Neural cell (in vitro differentiated cells): Measurements from ENCODE around the gene AOAH. TPM values are rescaled to one million over a fixed set of nuclear protein-coding genes. Genes with fewer than 3 reads are reported as not detected.

Experiments used
- H2AFZ ChIP-seq: fragments of 200-600, 300-800 bp; sonication (generic), shearing (Covaris generic); 2 replicates; pipeline ENCODE4 v1.6.0; 2014; ENCODE audit warnings: low read depth, mild to moderate bottlenecking, antibody characterized with exemption, low read length, moderate library complexity
- H3F3A ChIP-seq: fragments of 200-600 bp; shearing (Covaris generic); 2 replicates; pipeline ENCODE4 v1.6.1; 2016; ENCODE audit warnings: mild to moderate bottlenecking, moderate library complexity, mixed read lengths, antibody characterized with exemption, low read length; ENCODE audit not compliant: insufficient read depth, poor library complexity, severe bottlenecking
- H3K27ac ChIP-seq: fragments of 200-600, 300-800 bp; sonication (generic), shearing (Covaris generic); 2 replicates; pipeline ENCODE4 v1.5.1; 2014; ENCODE audit warnings: mild to moderate bottlenecking, low read length, moderate library complexity
- H3K27me3 ChIP-seq: fragments of 300-800, 200-600 bp; sonication (generic), shearing (Covaris generic); 2 replicates; pipeline ENCODE4 v1.6.0; 2014; ENCODE audit warnings: mild to moderate bottlenecking, low read depth, low read length, moderate library complexity; ENCODE audit not compliant: insufficient read depth
- H3K36me3 ChIP-seq: fragments of 300-800, 200-600 bp; sonication (generic), shearing (Covaris generic); 2 replicates; pipeline ENCODE4 v1.5.1; 2014; ENCODE audit warnings: mild to moderate bottlenecking, antibody characterized with exemption, low read length, moderate library complexity; ENCODE audit not compliant: insufficient read depth
- H3K4me2 ChIP-seq: fragments of 300-800, 200-600 bp; sonication (generic), shearing (Covaris generic); 2 replicates; pipeline ENCODE4 v1.6.0; 2014; ENCODE audit warnings: mild to moderate bottlenecking, low read length
- H3K4me3 ChIP-seq: fragments of 300-800, 200-600 bp; sonication (generic), shearing (Covaris generic); 2 replicates; pipeline ENCODE4 v1.5.1; 2014; ENCODE audit warnings: mild to moderate bottlenecking, low read length, moderate library complexity
- H3K79me2 ChIP-seq: fragments of 200-600 bp; shearing (Covaris generic); replicated peaks from 2 replicates; pipeline ENCODE4 v1.6.0; 2014; ENCODE audit warnings: mild to moderate bottlenecking, low read length, moderate library complexity; ENCODE audit not compliant: insufficient read depth
- H3K9ac ChIP-seq: fragments of 300-800, 200-600 bp; sonication (generic), shearing (Covaris generic); 2 replicates; pipeline ENCODE4 v1.6.1; 2016; ENCODE audit warnings: mild to moderate bottlenecking, low read length, mixed read lengths
- H3K9me2 ChIP-seq: fragments of 200-600 bp; shearing (Covaris generic); 2 replicates; pipeline ENCODE4 v1.6.1; 2016; ENCODE audit warnings: mild to moderate bottlenecking, low read length, mixed read lengths; ENCODE audit not compliant: insufficient read depth
- H3K9me3 ChIP-seq: fragments of 200-600, 300-800 bp; sonication (generic), shearing (Covaris generic); 2 replicates; pipeline ENCODE4 v1.6.1; 2016; ENCODE audit warnings: mild to moderate bottlenecking, mixed run types, low read length, moderate library complexity, mixed read lengths
- H4K20me1 ChIP-seq: fragments of 200-600 bp; shearing (Covaris generic); 2 replicates; pipeline ENCODE4 v1.6.1; 2016; ENCODE audit warnings: mild to moderate bottlenecking, mixed run types; ENCODE audit not compliant: insufficient read depth
- CTCF ChIP-seq: fragments of 450-650 bp; IDR thresholded peaks from 2 replicates; pipeline ENCODE4 v1.5.1; 2014; ENCODE audit warnings: antibody characterized with exemption, mild to moderate bottlenecking, moderate library complexity; ENCODE audit not compliant: poor library complexity, severe bottlenecking
- EP300 ChIP-seq: fragments of 450-650 bp; conservative IDR thresholded peaks from 2 replicates; pipeline ENCODE4 v1.6.1; 2014; ENCODE audit warnings: antibody characterized with exemption, mild to moderate bottlenecking, moderate library complexity; ENCODE audit not compliant: poor library complexity, severe bottlenecking
- POLR2AphosphoS5 ChIP-seq: IDR thresholded peaks from 2 replicates; pipeline ENCODE4 v1.6.1; 2012
- RAD21 ChIP-seq: fragments of 450-650 bp; conservative IDR thresholded peaks from 2 replicates; pipeline ENCODE4 v1.6.1; 2014; ENCODE audit warnings: antibody characterized with exemption, mild to moderate bottlenecking, moderate library complexity
- REST ChIP-seq: IDR thresholded peaks from 2 replicates; pipeline ENCODE4 v1.6.1; 2012; ENCODE audit warnings: borderline replicate concordance
- SMC3 ChIP-seq: fragments of 450-650 bp; conservative IDR thresholded peaks from 2 replicates; pipeline ENCODE4 v1.6.1; 2014; ENCODE audit warnings: antibody characterized with exemption, mild to moderate bottlenecking, moderate library complexity; ENCODE audit not compliant: poor library complexity
- TAF1 ChIP-seq: IDR thresholded peaks from 2 replicates; pipeline ENCODE4 v1.6.1; 2012; ENCODE audit warnings: low read depth
- polyA plus RNA-seq: library from polyadenylated mRNA; depleted of rRNA; stranded (reverse); fragments of >200 nt; gene quantifications from 2 replicates; pipeline ENCODE4 v1.2.3, GENCODE V29; 2014

The AOAH gene
- polyA plus RNA-seq, 1 donor from 2014 or later, result 4.3 TPM

GRCh38 chr7:36635091-36635490 lies 89.2 kb downstream of the AOAH start:
- no peak overlapping the region for H2AFZ ChIP-seq
- no peaks in the 10 kb centered on the region for H3K36me3 ChIP-seq
- H3K27me3 ChIP-seq, result no peaks in the 10 kb centered on the region
- H3F3A ChIP-seq, result no peaks in the 10 kb centered on the region
- H3K4me3 ChIP-seq, result no peak overlapping the region
- no peaks in the 10 kb centered on the region for H3K79me2 ChIP-seq
- no peak overlapping the region for H3K9ac ChIP-seq
- TF ChIP-seq POLR2AphosphoS5 (no peak), CTCF (no peak), REST (no peak), EP300 (no peak)
- H3K9me2 ChIP-seq, result no peaks in the 10 kb centered on the region
- H3K27ac ChIP-seq, result peak overlapping the region; percentile 36
- H4K20me1 ChIP-seq, result no peaks in the 10 kb centered on the region
- no peaks in the 10 kb centered on the region for H3K9me3 ChIP-seq
- H3K4me2 ChIP-seq, result no peak overlapping the region

GRCh38 chr7:36633377-36633776 lies 90.9 kb downstream of the AOAH start:
- Histone ChIP-seq H3K27ac (no peak overlapping the region), H3K79me2 (no peaks in the 10 kb centered on the region), H3K4me3 (no peak overlapping the region), H3K27me3 (no peaks in the 10 kb centered on the region), H2AFZ (no peak overlapping the region), H3F3A (no peaks in the 10 kb centered on the region), H4K20me1 (no peaks in the 10 kb centered on the region), H3K36me3 (no peaks in the 10 kb centered on the region), H3K9me3 (no peaks in the 10 kb centered on the region), H3K9ac (no peak overlapping the region), H3K4me2 (no peak overlapping the region), H3K9me2 (no peaks in the 10 kb centered on the region)
- TF ChIP-seq RAD21, result no peak
- no peak for TF ChIP-seq POLR2AphosphoS5
- TF ChIP-seq CTCF, result no peak
- no peak for TF ChIP-seq SMC3
- no peak for TF ChIP-seq TAF1
